HG03439 (cell line): ENCODE data around the gene ANKMY1.
"Not testable (repeated sequence)": the region's sequence is repeated elsewhere in the genome, so short reads cannot be mapped to it uniquely, and the experiment has no call there.

Experiments used
- ATAC-seq: cut with Tn5 transposase; IDR thresholded peaks from one replicate; pipeline ENCODE4 v1.9.1; 2021; ENCODE audit warnings: mild to moderate bottlenecking, moderate library complexity; ENCODE audit not compliant: unreplicated experiment

The ANKMY1 gene

GRCh38 chr2:240507060-240507777, 50.6 kb downstream of the ANKMY1 start:
- ATAC-seq, result no peak

- ATAC-seq, result no peak
These were observed 51.3 kb downstream of the ANKMY1 start for GRCh38 chr2:240506406-240507059.

DNA sequence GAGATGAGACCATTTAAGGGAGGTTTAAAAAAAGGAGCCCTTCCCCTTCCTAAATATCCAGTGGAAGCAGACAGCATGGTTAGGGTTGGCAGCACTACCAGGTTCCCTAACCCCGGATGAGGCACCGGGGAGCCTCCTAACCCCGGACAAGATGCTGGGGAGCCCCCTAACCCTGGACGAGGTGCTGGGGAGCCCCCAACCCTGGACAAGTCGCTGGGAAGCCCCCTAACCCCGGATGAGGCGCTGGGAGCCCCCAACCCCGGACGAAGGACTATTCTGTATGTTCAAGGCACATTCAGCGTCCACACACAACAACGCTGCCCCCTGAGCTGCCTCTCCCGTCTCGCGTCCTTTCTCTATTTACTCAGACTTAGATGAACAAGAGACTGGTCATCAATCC, 51.9 kb downstream of the ANKMY1 start:
- no peak for ATAC-seq

GRCh38 chr2:240503848-240504247, 53.9 kb downstream of the ANKMY1 start:
- no peak for ATAC-seq

DNA sequence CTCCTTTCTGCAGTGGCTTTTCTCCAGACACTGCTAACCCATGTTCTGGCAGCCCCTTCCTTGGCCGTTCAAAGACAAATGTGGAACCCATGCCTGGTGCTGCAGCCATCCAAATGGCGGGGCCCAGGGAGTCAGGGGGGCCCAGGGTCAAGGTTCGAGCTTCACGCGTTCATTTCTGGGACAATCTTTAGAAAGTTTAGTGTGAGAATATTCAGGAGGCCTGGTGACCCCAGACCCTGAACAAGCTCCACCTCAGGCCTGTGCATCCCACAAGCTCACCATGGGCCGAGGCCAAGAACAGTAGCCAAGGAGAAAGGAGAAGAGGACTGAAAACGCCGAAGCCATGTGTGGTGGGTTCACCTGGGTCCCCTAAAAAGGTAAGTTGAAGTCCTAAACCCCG, 54.4 kb downstream of the ANKMY1 start:
- ATAC-seq, result no peak

GRCh38 chr2:240502430-240503121, 55.2 kb downstream of the ANKMY1 start:
- no peak for ATAC-seq

DNA sequence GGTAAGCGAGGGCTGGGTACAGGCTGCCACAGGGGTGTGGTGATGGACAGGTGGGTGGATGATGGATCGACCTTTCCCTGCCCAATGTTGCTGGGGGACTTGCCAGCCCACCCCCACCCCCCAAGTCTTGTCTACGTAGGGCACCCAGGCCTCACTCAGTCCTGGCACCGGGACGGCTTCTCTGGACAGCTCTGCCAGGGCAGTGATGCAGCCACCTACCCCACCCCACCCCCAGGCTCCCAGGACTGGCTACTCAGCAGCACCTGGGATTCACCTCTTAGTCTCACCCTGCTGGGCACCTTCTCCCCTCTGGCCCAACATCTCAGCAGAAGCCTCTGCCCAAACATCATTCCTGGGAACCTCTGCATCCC, 55.7 kb downstream of the ANKMY1 start:
- no peak for ATAC-seq

GRCh38 chr2:240501531-240501991, 56.2 kb downstream of the ANKMY1 start:
- ATAC-seq, result no peak

DNA sequence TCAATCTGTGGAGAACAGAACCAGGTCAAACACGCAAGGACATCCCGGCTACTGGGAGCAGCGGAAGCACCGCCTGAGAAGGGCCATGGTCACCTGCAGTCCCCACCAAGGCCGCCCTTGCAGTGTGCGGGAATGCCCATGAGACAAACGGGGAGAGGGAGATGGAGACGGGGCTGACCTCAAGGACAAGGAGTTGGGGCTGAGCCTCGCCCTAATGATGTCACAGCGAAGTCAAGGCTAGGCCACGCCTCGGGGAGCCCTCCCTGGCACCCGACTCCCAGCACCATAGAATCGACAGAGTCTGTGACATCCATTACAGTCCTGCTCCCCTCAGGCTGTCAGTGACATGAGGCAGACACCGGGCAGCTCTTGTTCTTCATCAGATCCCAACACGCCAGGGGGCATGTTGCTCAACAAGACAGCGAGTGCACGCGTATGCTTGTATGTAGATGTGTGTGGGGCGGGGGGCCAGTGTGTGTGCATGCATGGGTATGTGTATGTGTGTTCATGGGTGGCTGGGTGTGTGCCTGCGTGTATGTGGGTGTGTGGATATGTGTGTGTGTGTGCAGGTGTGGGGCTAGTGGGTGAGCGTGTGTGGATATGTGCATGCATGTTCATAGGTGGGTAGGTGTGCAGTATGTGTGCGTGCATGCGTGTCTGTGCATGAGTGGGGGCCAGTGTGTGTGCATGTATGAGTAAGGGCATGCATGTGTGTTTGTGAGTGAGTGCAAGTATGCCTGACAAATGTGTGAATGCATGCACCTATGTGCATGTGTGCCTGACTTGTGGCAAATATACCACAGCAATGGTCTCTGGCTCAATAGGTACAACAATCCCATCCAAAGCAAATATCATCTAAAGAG, 57.0 kb downstream of the ANKMY1 start:
- no peak for ATAC-seq

GRCh38 chr2:240499309-240500301, 58.2 kb downstream of the ANKMY1 start:
- no peak for ATAC-seq

DNA sequence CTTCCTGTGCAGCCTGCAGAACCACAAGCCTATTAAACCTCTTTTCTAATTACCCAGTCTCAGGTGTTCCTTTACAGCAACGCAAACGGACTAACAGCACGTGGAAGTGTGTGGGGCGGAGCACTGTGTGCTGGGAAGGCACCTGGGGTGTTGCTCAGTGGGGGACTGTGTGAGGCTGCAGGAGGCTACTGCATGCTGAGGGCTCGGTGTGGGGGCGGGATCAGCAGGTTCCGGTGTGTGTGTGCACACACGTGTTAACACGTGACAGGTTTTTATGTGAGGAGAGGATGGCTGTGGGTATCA, 58.9 kb downstream of the ANKMY1 start:
- ATAC-seq, result no peak

DNA sequence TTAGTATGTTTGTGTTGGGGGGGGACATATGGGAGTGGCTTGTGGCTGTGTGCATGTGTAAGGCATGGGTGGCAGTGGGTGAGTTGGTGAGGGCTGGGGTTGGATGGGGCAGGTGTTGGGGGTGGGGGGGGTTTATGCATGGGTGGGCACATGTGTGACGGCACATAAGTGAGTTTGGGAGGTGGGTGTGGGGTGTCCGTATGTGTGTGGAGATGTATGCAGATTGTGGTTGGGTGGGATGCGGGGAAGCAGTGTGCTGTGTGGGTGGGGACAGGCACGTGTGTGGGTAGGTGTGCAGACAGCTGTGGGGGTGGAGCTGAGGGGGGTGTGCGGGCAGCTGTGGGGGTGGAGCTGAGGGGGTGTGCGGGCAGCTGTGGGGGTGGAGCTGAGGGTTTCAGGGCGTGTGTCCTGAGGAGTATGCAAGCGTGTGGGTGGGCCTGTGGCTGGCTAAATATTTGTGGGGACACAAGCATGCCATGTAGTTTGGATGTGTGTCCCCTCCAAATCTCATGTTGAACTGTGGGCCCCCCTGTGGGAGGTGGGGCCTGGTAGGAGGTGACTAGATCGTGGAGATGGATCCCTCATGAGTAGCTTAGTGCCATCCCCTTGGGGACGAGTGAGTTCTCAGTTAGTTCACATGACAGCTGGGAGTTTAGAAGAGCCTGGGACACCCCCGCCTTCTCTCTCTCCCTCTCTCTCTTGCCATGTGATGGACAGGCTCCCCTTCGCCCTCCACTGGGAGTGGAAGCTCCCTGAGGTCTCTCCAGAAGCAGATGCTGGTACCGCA, 59.4 kb downstream of the ANKMY1 start:
- no peak for ATAC-seq

DNA sequence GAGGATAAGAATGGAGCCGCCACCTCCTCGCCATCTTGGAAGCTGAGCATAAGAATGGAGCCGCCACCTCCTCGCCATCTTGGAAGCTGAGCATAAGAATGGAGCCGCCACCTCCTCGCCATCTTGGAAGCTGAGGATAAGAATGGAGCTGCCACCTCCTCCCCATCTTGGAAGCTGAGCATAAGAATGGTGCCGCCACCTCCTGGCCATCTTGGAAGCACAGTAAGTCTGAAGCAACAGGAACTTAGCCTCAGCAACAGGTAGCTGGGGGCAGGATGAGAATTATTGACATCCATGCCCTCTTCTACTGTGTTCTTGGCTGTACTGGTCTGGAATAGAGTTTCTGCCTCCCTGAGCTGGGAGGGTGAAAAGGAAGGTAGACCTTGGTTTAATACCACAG, 60.7 kb downstream of the ANKMY1 start:
- not testable (repeated sequence) for ATAC-seq

DNA sequence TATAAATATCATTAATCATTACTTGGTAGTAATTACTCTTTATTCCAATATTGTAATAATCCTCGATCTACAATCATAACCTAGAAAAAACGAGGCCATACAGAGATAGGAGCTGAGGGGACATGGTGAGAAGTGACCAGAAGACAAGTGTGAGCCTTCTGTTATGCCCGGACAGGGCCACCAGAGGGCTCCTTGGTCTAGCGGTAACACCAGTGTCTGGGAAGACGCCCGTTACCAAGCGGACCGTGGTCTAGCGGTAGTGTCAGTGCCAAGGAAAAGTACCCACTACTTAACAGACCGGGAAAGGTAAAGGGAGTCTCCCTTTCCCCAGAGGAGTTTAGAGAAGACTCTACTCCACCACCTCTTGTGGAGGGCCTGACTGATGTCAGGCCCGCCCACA, 62.8 kb downstream of the ANKMY1 start:
- not testable (repeated sequence) for ATAC-seq

DNA sequence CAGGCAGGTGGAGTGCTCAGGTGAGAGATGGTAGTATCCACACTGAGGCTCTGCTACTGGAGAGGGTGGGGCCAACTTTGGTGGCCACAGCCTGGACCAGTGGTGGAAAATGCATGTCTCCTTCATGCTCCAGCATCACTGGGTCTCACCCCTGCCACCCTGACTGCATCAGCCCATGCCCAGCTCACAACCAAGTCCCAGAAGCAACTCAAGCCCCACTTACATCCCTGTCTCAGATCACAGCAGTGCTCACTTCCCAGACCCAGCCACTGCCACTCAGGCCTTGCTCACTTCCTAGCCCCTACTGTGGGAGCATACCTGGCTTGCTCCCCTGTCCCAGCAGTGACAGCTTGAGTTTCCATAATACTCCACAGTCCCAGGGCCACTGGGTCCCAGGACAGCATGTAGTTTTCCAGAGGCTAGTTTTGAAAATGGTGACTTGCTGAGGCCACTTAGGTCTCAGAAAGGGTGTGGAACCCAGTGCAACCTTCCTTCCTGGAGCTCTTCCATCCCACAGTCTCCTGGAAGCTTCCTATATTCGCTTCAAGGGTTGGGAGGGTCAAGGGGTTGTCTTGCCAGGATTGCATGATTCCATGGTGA, 63.5 kb downstream of the ANKMY1 start:
- no peak for ATAC-seq

GRCh38 chr2:240491483-240491882, 66.3 kb downstream of the ANKMY1 start:
- no peak for ATAC-seq

- no peak for ATAC-seq
These were observed 75.6 kb downstream of the ANKMY1 start for GRCh38 chr2:240482141-240482540.

- no peak for ATAC-seq
These were observed 76.1 kb downstream of the ANKMY1 start for GRCh38 chr2:240481720-240482119.
